OCI-LY7 (cell line): ENCODE measurements around the gene ATP6V0D1.

ENCODE experiments used
- CTCF ChIP-seq: fragments of 200-600 bp; sonication (generic); conservative IDR thresholded peaks from 2 replicates; pipeline ENCODE4 v1.5.1; 2014; ENCODE audit warnings: mild to moderate bottlenecking, antibody characterized with exemption, low read length, moderate library complexity, mixed read lengths
- EZH2phosphoT487 ChIP-seq: fragments of 200-600 bp; sonication (generic); IDR thresholded peaks from 2 replicates; pipeline ENCODE4 v1.6.1; 2018; ENCODE audit warnings: low read depth, borderline replicate concordance, mild to moderate bottlenecking, mixed run types, antibody characterized with exemption, low read length, moderate library complexity, mixed read lengths

- TF ChIP-seq CTCF (no peak), EZH2phosphoT487 (no peak)
These were observed 59.9 kb downstream of the ATP6V0D1 start for GRCh38 chr16:67421030-67421429.
